Body of pancreas (tissue), 4 donors: ENCODE results near the gene ANKS1B.

Experiments used
- CTCF ChIP-seq, 7 experiments: fragments of 450-650 bp in 4 of 7; fragments of 200-600 bp in 3 of 7; sonication (generic) in 3 of 7; IDR thresholded peaks; one replicate each; pipeline ENCODE4 v1.5.1; 2016 to 2019; ENCODE audit warnings: antibody characterized with exemption in 7 of 7
- POLR2A ChIP-seq, 3 donors: fragments of 450-650 bp; IDR thresholded peaks; one replicate each; pipeline ENCODE4 v1.6.1; 2016; ENCODE audit warnings: antibody characterized with exemption in 3 of 3, mild to moderate bottlenecking in 2 of 3

GRCh38 chr12:98750511-98750910 lies 1234.2 kb downstream of the ANKS1B start:
- TF ChIP-seq CTCF (IDR thresholded peaks at IDR 0.05) (no peak), POLR2A (IDR thresholded peaks at IDR 0.05) (no peak)
